Measurements from ENCODE around the gene ETS2. TPM values are rescaled to one million over a fixed set of nuclear protein-coding genes. Genes with fewer than 3 reads are reported as not detected.
A peak's percentile ranks its signal among the peaks of the same experiment; 100 is the strongest.

The ETS2 gene
- total RNA-seq, 2 donors from 2014 or later: 98.4 to 102 TPM

- H3K9me3 Mint-ChIP-seq: peaks cover 5% of the 10 kb centered on the region
- H3K9me3 ChIP-seq (ENCODE audit: control insufficient read depth, low read length): peaks cover 10% of the 10 kb centered on the region
- no peak overlapping the region for H3K4me3 ChIP-seq (ENCODE audit: low read length)
- H3K27ac ChIP-seq (ENCODE audit: low read depth, low read length): no peak overlapping the region
- peaks cover 3% of the 10 kb centered on the region for H3K36me3 Mint-ChIP-seq (ENCODE audit: low read depth)
- no peaks in the 10 kb centered on the region for H3K36me3 ChIP-seq (ENCODE audit: control insufficient read depth, insufficient read depth, low read length)
- H3K27me3 Mint-ChIP-seq (ENCODE audit: insufficient read depth): no peaks in the 10 kb centered on the region
- no peak overlapping the region for H3K9ac ChIP-seq (ENCODE audit: extremely low read depth, low read length, poor library complexity, severe bottlenecking)
- H3K27ac Mint-ChIP-seq: peak overlapping the region; percentile 24
- 61 to 64% methylated on average over 10 to 16 of the region's 19 CpGs for WGBS, 2 experiments (ENCODE audit: insufficient coverage in 1 of 2, insufficient read length in 1 of 2)
- H3K27me3 ChIP-seq (ENCODE audit: control insufficient read depth, insufficient read depth, low read length, poor library complexity, severe bottlenecking): no peaks in the 10 kb centered on the region
- no peak for TF ChIP-seq CTCF (conservative IDR thresholded peaks at IDR 0.05)
- peaks cover 15% of the 10 kb centered on the region for H3K4me1 Mint-ChIP-seq
- no peak overlapping the region for H3K4me3 Mint-ChIP-seq
- H3K4me1 ChIP-seq (ENCODE audit: control insufficient read depth, insufficient read depth, low read length): peaks cover 10% of the 10 kb centered on the region
- peak; percentile 76 for DNase-seq
Measured at GRCh38 chr21:38787461-38788274, 18.1 kb upstream of the ETS2 start.

GRCh38 chr21:38788275-38788905, 17.3 kb upstream of the ETS2 start:
- Mint-ChIP-seq H3K27me3 (ENCODE audit: insufficient read depth) (no peaks in the 10 kb centered on the region), H3K4me1 (peaks cover 15% of the 10 kb centered on the region), H3K36me3 (ENCODE audit: low read depth) (no peaks in the 10 kb centered on the region), H3K9me3 (no peaks in the 10 kb centered on the region), H3K27ac (no peak overlapping the region), H3K4me3 (no peak overlapping the region)
- Histone ChIP-seq H3K4me1 (ENCODE audit: control insufficient read depth, insufficient read depth, low read length) (peaks cover 10% of the 10 kb centered on the region), H3K36me3 (ENCODE audit: control insufficient read depth, insufficient read depth, low read length) (no peaks in the 10 kb centered on the region), H3K9ac (ENCODE audit: extremely low read depth, low read length, poor library complexity, severe bottlenecking) (no peak overlapping the region), H3K9me3 (ENCODE audit: control insufficient read depth, low read length) (peaks cover 3% of the 10 kb centered on the region), H3K27me3 (ENCODE audit: control insufficient read depth, insufficient read depth, low read length, poor library complexity, severe bottlenecking) (no peaks in the 10 kb centered on the region), H3K27ac (ENCODE audit: low read depth, low read length) (no peak overlapping the region), H3K4me3 (ENCODE audit: low read length) (no peak overlapping the region)
- DNase-seq: no peak
- TF ChIP-seq CTCF (conservative IDR thresholded peaks at IDR 0.05): no peak
- 90 to 94% methylated on average over 2 to 4 of the region's 4 CpGs for WGBS, 2 experiments (ENCODE audit: insufficient coverage in 1 of 2, insufficient read length in 1 of 2)

- Histone ChIP-seq H3K4me1 (ENCODE audit: control insufficient read depth, insufficient read depth, low read length) (peaks cover 10% of the 10 kb centered on the region), H3K9me3 (ENCODE audit: control insufficient read depth, low read length) (no peaks in the 10 kb centered on the region), H3K9ac (ENCODE audit: extremely low read depth, low read length, poor library complexity, severe bottlenecking) (no peak overlapping the region), H3K4me3 (ENCODE audit: low read length) (no peak overlapping the region), H3K27ac (ENCODE audit: low read depth, low read length) (no peak overlapping the region), H3K27me3 (ENCODE audit: control insufficient read depth, insufficient read depth, low read length, poor library complexity, severe bottlenecking) (no peaks in the 10 kb centered on the region), H3K36me3 (ENCODE audit: control insufficient read depth, insufficient read depth, low read length) (no peaks in the 10 kb centered on the region)
- no peak for DNase-seq
- 94 to 100% methylated on average over 2 to 3 of the region's 3 CpGs for WGBS, 2 experiments (ENCODE audit: insufficient coverage in 1 of 2, insufficient read length in 1 of 2)
- Mint-ChIP-seq H3K36me3 (ENCODE audit: low read depth) (no peaks in the 10 kb centered on the region), H3K27me3 (ENCODE audit: insufficient read depth) (no peaks in the 10 kb centered on the region), H3K4me1 (peaks cover 15% of the 10 kb centered on the region), H3K9me3 (no peaks in the 10 kb centered on the region), H3K4me3 (no peak overlapping the region), H3K27ac (no peak overlapping the region)
- TF ChIP-seq CTCF (conservative IDR thresholded peaks at IDR 0.05): no peak
Measured at GRCh38 chr21:38789275-38789674, 16.5 kb upstream of the ETS2 start.

Measured in endodermal cell (in vitro differentiated cells).